ENCODE results near the gene SLC13A3. TPM values are rescaled to one million over a fixed set of nuclear protein-coding genes. Genes with fewer than 3 reads are reported as not detected.

SLC13A3 gene
- polyA plus RNA-seq, 2 of the 4 experiments (the other 2 are of a cell fraction): 0.19 TPM; not detected in 1

DNA sequence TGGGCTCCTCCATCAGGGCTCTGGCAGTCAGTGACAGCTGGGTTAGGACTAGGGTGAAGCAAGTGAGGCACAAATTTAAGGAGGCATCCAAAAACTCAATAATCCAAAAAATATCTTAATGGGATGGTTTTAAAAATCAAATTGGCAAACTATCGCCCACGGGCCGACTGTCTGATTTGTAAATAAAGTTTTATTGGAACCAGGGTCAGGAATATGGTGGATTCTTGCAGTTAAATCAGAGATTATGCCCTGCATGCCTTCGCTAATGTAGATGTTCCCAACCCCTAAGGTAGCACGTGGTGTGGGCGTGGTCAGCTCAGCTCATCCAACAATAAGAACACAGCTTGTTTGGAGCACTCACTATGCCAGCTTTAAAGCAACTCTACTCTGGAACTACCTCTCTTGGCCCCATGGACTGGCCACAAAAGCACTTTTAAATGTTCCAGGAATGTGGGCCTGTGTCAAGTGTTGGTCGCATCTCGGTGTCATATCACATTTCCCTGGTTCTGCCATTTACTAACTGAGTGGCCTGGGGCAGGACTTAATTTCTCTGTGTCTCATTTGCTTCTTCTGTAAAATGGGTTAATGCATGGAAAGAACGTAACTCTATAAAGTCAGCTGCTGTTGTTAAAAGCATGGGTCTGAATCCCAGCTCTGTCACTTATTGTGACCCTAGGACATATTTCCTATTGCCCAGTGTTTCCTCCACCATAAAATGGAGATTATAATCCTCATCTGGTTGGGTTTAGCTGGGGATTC is 31.0 kb upstream of the SLC13A3 start:
- CTCF ChIA-PET: interaction anchor here (0.8 to 9.7 kb wide), 17 partner anchors 10 to 596 kb away, joined by 3 to 113 read pairs (median 5); partner anchors contain the start of gene OCSTAMP
- H3K4me2 ChIP-seq: no peak overlapping the region

DNA sequence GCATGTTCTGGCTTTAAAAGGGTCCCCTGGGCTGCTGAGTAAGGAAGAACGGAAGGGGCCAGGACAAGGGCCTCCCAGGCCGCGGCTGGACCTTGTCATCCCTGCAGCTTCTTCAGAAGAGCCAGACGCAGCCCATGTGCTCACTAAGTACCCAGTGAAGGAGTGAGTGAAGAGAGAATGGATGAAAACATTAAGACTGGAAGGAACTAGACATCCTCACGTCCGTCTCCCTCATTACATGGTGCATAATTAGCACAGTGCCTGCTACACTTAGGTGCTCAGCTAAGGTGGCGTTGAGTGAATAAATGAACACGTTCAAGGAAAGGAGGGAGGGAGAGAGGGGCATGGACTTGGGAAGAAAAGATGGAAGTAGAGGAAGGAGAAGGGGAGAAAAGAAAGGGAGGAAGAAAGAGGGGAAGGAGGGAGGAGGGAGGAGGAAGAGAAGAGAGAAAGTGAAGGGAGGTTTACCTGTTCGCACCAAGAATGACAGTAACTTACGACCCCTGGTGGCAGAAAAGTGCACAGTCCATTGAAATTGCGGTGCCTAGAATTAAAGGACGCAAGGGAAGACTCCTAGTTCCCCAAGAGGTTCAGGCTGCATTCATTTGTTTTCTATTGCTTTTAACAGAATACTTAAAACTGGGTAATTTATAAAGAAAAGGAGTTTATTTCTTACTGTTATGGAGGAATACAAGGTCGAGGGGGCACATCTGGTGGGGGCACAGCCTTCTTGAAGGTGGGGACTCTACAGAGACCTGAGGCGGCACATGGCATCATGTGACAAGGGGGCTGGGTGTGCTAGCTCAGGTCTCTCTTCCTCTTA is 30.0 kb upstream of the SLC13A3 start:
- Histone ChIP-seq H3K4me3 (no peak overlapping the region), H3K27ac (no peak overlapping the region), H3K4me1 (no peaks in the 10 kb centered on the region), H3K9me3 (no peaks in the 10 kb centered on the region), H3K4me2 (no peak overlapping the region)
- POLR2A ChIA-PET: interaction anchor here (0.5 to 0.7 kb wide), 2 partner anchors 120 to 123 kb away, joined by 3 read pairs; no protein-coding TSS in a partner anchor
- TF ChIP-seq RAD21 (conservative IDR thresholded peaks at IDR 0.05 in 1 of 2, IDR thresholded peaks at IDR 0.05 in 1 of 2) (peak; percentile 61 to 73), SMC3 (IDR thresholded peaks at IDR 0.05) (peak; percentile 77), CHD2 (IDR thresholded peaks at IDR 0.05; ENCODE audit: low read length, partially characterized antibody) (no peak), POLR2AphosphoS2 (conservative IDR thresholded peaks at IDR 0.05; ENCODE audit: low read length) (no peak)
- TF ChIP-seq, protein P1, sequence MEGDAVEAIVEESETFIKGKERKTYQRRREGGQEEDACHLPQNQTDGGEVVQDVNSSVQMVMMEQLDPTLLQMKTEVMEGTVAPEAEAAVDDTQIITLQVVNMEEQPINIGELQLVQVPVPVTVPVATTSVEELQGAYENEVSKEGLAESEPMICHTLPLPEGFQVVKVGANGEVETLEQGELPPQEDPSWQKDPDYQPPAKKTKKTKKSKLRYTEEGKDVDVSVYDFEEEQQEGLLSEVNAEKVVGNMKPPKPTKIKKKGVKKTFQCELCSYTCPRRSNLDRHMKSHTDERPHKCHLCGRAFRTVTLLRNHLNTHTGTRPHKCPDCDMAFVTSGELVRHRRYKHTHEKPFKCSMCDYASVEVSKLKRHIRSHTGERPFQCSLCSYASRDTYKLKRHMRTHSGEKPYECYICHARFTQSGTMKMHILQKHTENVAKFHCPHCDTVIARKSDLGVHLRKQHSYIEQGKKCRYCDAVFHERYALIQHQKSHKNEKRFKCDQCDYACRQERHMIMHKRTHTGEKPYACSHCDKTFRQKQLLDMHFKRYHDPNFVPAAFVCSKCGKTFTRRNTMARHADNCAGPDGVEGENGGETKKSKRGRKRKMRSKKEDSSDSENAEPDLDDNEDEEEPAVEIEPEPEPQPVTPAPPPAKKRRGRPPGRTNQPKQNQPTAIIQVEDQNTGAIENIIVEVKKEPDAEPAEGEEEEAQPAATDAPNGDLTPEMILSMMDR (IDR thresholded peaks at IDR 0.05): peak; percentile 78
- DNase-seq (ENCODE audit: low read depth in 1 of 2, low spot score in 1 of 2): peak; percentile 57 to 58
- FAIRE-seq: no peak
- CTCF ChIA-PET: interaction anchor here (0.6 to 9.7 kb wide), 35 partner anchors 9 to 1146 kb away, joined by 3 to 113 read pairs (median 4); partner anchors contain the start of genes OCSTAMP and ZNF334
- 55% methylated on average over 14 of the region's 14 CpGs for WGBS (ENCODE audit: missing lambda C conversion rate)
- peak; percentile 73 to 85; a peak in 5 of 6 replicates for ATAC-seq

More for the DNA sequence above, 31.0 kb upstream of the SLC13A3 start:
- 73% methylated on average over 9 of the region's 9 CpGs for WGBS (ENCODE audit: missing lambda C conversion rate)
- POLR2A ChIA-PET: no interaction called here
- no peaks in the 10 kb centered on the region for H3K9me3 ChIP-seq
- no peak for DNase-seq (ENCODE audit: low read depth in 1 of 2, low spot score in 1 of 2)
- H3K4me3 ChIP-seq: no peak overlapping the region
- ATAC-seq: peak in 1 of 2 experiments; percentile 33; a peak in 2 of 6 replicates
- no peak for FAIRE-seq
- H3K27ac ChIP-seq: no peak overlapping the region
- peaks cover 2% of the 10 kb centered on the region; the same call in 1 of the 3 replicates for H3K4me1 ChIP-seq
- TF ChIP-seq, protein P2, sequence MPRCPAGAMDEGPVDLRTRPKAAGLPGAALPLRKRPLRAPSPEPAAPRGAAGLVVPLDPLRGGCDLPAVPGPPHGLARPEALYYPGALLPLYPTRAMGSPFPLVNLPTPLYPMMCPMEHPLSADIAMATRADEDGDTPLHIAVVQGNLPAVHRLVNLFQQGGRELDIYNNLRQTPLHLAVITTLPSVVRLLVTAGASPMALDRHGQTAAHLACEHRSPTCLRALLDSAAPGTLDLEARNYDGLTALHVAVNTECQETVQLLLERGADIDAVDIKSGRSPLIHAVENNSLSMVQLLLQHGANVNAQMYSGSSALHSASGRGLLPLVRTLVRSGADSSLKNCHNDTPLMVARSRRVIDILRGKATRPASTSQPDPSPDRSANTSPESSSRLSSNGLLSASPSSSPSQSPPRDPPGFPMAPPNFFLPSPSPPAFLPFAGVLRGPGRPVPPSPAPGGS (IDR thresholded peaks at IDR 0.05): no peak
- TF ChIP-seq ZFP36 (IDR thresholded peaks at IDR 0.05; ENCODE audit: borderline replicate concordance, partially characterized antibody) (no peak), CHD4 (IDR thresholded peaks at IDR 0.05; ENCODE audit: borderline replicate concordance) (no peak), RFX5 (IDR thresholded peaks at IDR 0.05) (no peak), POLR2A (IDR thresholded peaks at IDR 0.05; ENCODE audit: low read length) (no peak), CEBPB (IDR thresholded peaks at IDR 0.05) (no peak), EP300 (IDR thresholded peaks at IDR 0.05) (no peak), MAZ (IDR thresholded peaks at IDR 0.05; ENCODE audit: borderline replicate concordance, low read depth, low read length) (no peak), BHLHE40 (IDR thresholded peaks at IDR 0.05; ENCODE audit: low read depth, low read length) (no peak), CBX2 (IDR thresholded peaks at IDR 0.05; ENCODE audit: borderline replicate concordance, low read depth) (no peak), GATA3 (IDR thresholded peaks at IDR 0.05; ENCODE audit: borderline replicate concordance) (no peak)
- TF ChIP-seq, protein P3, sequence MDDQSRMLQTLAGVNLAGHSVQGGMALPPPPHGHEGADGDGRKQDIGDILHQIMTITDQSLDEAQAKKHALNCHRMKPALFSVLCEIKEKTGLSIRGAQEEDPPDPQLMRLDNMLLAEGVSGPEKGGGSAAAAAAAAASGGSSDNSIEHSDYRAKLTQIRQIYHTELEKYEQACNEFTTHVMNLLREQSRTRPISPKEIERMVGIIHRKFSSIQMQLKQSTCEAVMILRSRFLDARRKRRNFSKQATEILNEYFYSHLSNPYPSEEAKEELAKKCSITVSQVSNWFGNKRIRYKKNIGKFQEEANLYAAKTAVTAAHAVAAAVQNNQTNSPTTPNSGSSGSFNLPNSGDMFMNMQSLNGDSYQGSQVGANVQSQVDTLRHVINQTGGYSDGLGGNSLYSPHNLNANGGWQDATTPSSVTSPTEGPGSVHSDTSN (IDR thresholded peaks at IDR 0.05): no peak
